ENCODE data around the gene OR52E8. TPM values are rescaled to one million over a fixed set of nuclear protein-coding genes. Genes with fewer than 3 reads are reported as not detected.

OR52E8 gene
- total and polyA plus RNA-seq, 8 donors, result not detected

GRCh38 chr11:5809122-5809519 lies 48.4 kb downstream of the OR52E8 start:
- intact Hi-C loops (cut with DNase I; ENCODE audit: low total_unique reads), result loop anchor here (5.0 kb wide), 2 partner anchors 322 to 337 kb away; partner anchors contain the start of gene OR52D1
- WGBS, 5 donors, result 29 to 49% (median 44%) methylated on average over 5 of the region's 5 CpGs
- no peaks in the 10 kb centered on the region for H3K36me3 ChIP-seq
- DNase-seq, result peak in 1 of 2 donors; percentile 4
- H3K4me3 ChIP-seq, result peak overlapping the region; percentile 43 to 55 (median 50)
- H3K4me1 ChIP-seq, result peaks cover 0 to 14% (median 10%) of the 10 kb centered on the region in 4 donors
- H3K27me3 ChIP-seq, result peaks cover 0 to 9% (median 0%) of the 10 kb centered on the region in 3 donors
- TF ChIP-seq POLR2AphosphoS5 (IDR thresholded peaks at IDR 0.05), result no peak
- no peak for TF ChIP-seq POLR2A (IDR thresholded peaks at IDR 0.05)
- no peak for TF ChIP-seq EP300 (IDR thresholded peaks at IDR 0.05)
- TF ChIP-seq CTCF (IDR thresholded peaks at IDR 0.05), result no peak
- H3K27ac ChIP-seq, result peak overlapping the region in 1 of 5 donors; percentile 15
- peaks cover 0 to 3% (median 0%) of the 10 kb centered on the region in 4 donors for H3K9me3 ChIP-seq

GRCh38 chr11:5808500-5809121 lies 48.9 kb downstream of the OR52E8 start, which contains the start of gene OR52N2:
Gene OR52N2 (plus strand): TSS chr11:5808924. CDS start chr11:5820336, 11,412 bp downstream.
- H3K27ac ChIP-seq, result peak within 1 kb of the TSS in 1 of 5 donors; percentile 15
- H3K4me1 ChIP-seq, result peaks cover 0 to 14% (median 10%) of the 10 kb centered on the region in 4 donors
- TF ChIP-seq POLR2AphosphoS5 (IDR thresholded peaks at IDR 0.05) (no peak), CTCF (IDR thresholded peaks at IDR 0.05) (peak in 5 of 7 experiments; percentile 51 to 80 (median 76))
- no peaks in the 10 kb centered on the region for H3K36me3 ChIP-seq
- peak; percentile 73 to 88 for DNase-seq
- H3K9me3 ChIP-seq, result peaks cover 0 to 6% (median 0%) of the 10 kb centered on the region in 4 donors
- H3K27me3 ChIP-seq, result peaks cover 0 to 9% (median 0%) of the 10 kb centered on the region in 3 donors
- intact Hi-C loops (cut with DNase I; ENCODE audit: low total_unique reads), result loop anchor here (5.0 kb wide), 2 partner anchors 321 to 336 kb away; partner anchors contain the start of gene OR52D1
- WGBS, 5 donors, result 4 to 8% (median 7%) methylated on average over 24 of the region's 24 CpGs
- H3K4me3 ChIP-seq, result peak within 1 kb of the TSS; percentile 43 to 55 (median 50)

GRCh38 chr11:5807580-5807979 lies 49.9 kb downstream of the OR52E8 start:
- no peak for DNase-seq
- no peaks in the 10 kb centered on the region for H3K36me3 ChIP-seq
- H3K9me3 ChIP-seq, result peaks cover 0 to 6% (median 0%) of the 10 kb centered on the region in 4 donors
- TF ChIP-seq POLR2A (IDR thresholded peaks at IDR 0.05) (no peak), EP300 (IDR thresholded peaks at IDR 0.05) (no peak), POLR2AphosphoS5 (IDR thresholded peaks at IDR 0.05) (no peak), CTCF (IDR thresholded peaks at IDR 0.05) (no peak)
- peaks cover 0 to 9% (median 0%) of the 10 kb centered on the region in 3 donors for H3K27me3 ChIP-seq
- peaks cover 0 to 14% (median 10%) of the 10 kb centered on the region in 4 donors for H3K4me1 ChIP-seq
- H3K4me3 ChIP-seq, result no peak overlapping the region
- H3K27ac ChIP-seq, result no peak overlapping the region
- WGBS, 5 donors, result 53 to 69% (median 63%) methylated on average over 9 to 10 of the region's 10 CpGs
- intact Hi-C loops (cut with DNase I; ENCODE audit: low total_unique reads), result loop anchor here (5.0 kb wide), 2 partner anchors 320 to 335 kb away; partner anchors contain the start of gene OR52D1

Other genes with a start within 250 kb of the OR52E8 start
- 10 to 100 TPM in 1 of 5 donors, 1 to 10 TPM in 2, under 1 TPM in 1, not detected in 1; 0.29 to 11.4 (median 2.6) TPM for gene TRIM34, start 232.7 kb downstream of the OR52E8 start, total RNA-seq
- gene TRIM34, start 232.7 kb downstream of the OR52E8 start, polyA plus RNA-seq, result 1 to 10 TPM; 2.9 to 8.7 (median 3.7) TPM
- gene TRIM5, start 172.6 kb downstream of the OR52E8 start, total RNA-seq, result 10 to 100 TPM in 4 of 5 donors, not detected in 1; 12.6 to 81.4 (median 28.0) TPM
- 1 to 10 TPM; 4.2 to 9.5 (median 9.0) TPM for gene TRIM5, start 172.6 kb downstream of the OR52E8 start, polyA plus RNA-seq
- 100 to 1,000 TPM in 1 of 5 donors, 10 to 100 TPM in 4; 34.8 to 131 (median 39.1) TPM for gene TRIM22, start 167.9 kb downstream of the OR52E8 start, total RNA-seq
- gene TRIM22, start 167.9 kb downstream of the OR52E8 start, polyA plus RNA-seq, result 10 to 100 TPM; 12.4 to 39.4 (median 14.4) TPM
- gene OR56B1, start 121.2 kb downstream of the OR52E8 start, total RNA-seq, result under 1 TPM in 1 of 5 donors, not detected in 4; 0.18 TPM
- gene OR56B1, start 121.2 kb downstream of the OR52E8 start, polyA plus RNA-seq, result not detected
- not detected for gene OR52N4, start 103.4 kb downstream of the OR52E8 start, total RNA-seq
- under 1 TPM in 1 of 3 donors, not detected in 2; 0.10 TPM for gene OR52N4, start 103.4 kb downstream of the OR52E8 start, polyA plus RNA-seq
- not detected for gene OR52N5, start 74.3 kb downstream of the OR52E8 start, total RNA-seq
- gene OR52N5, start 74.3 kb downstream of the OR52E8 start, polyA plus RNA-seq, result not detected
- not detected for gene OR52N1, start 66.4 kb downstream of the OR52E8 start, total RNA-seq
- gene OR52N1, start 66.4 kb downstream of the OR52E8 start, polyA plus RNA-seq, result not detected
- gene OR52N2, start 48.8 kb downstream of the OR52E8 start, total RNA-seq, result not detected
- gene OR52N2, start 48.8 kb downstream of the OR52E8 start, polyA plus RNA-seq, result 1 to 10 TPM in 1 of 3 donors, under 1 TPM in 1, not detected in 1; 0.31 to 1.4 TPM
- not detected for gene OR52E6, start 15.8 kb downstream of the OR52E8 start, total RNA-seq
- gene OR52E6, start 15.8 kb downstream of the OR52E8 start, polyA plus RNA-seq, result not detected
- not detected for gene OR52E4, start 22.9 kb upstream of the OR52E8 start, total RNA-seq
- gene OR52E4, start 22.9 kb upstream of the OR52E8 start, polyA plus RNA-seq, result not detected
- not detected for gene OR52E5, start 35.5 kb upstream of the OR52E8 start, total RNA-seq
- not detected for gene OR52E5, start 35.5 kb upstream of the OR52E8 start, polyA plus RNA-seq
- not detected for gene OR56A3, start 84.6 kb upstream of the OR52E8 start, total RNA-seq
- not detected for gene OR56A3, start 84.6 kb upstream of the OR52E8 start, polyA plus RNA-seq
- not detected for gene OR56A5, start 110.8 kb upstream of the OR52E8 start, total RNA-seq
- gene OR56A5, start 110.8 kb upstream of the OR52E8 start, polyA plus RNA-seq, result not detected
- gene OR52L1, start 129.3 kb upstream of the OR52E8 start, total RNA-seq, result not detected
- gene OR52L1, start 129.3 kb upstream of the OR52E8 start, polyA plus RNA-seq, result not detected
- gene OR56A4, start 149.3 kb upstream of the OR52E8 start, total RNA-seq, result not detected
- not detected for gene OR56A4, start 149.3 kb upstream of the OR52E8 start, polyA plus RNA-seq
- gene OR56A1, start 173.1 kb upstream of the OR52E8 start, total RNA-seq, result under 1 TPM in 1 of 5 donors, not detected in 4; 0.18 TPM
- not detected for gene OR56A1, start 173.1 kb upstream of the OR52E8 start, polyA plus RNA-seq
- not detected for gene OR56B4, start 250.0 kb upstream of the OR52E8 start, total RNA-seq
- under 1 TPM in 1 of 3 donors, not detected in 2; 0.61 TPM for gene OR56B4, start 250.0 kb upstream of the OR52E8 start, polyA plus RNA-seq